HepG2 (cell line): ENCODE results near the gene MX2. TPM values are rescaled to one million over a fixed set of nuclear protein-coding genes. Genes with fewer than 3 reads are reported as not detected.

Experiments used
- ARID2 ChIP-seq: sonication (generic); formaldehyde crosslinking; IDR thresholded peaks from 2 replicates; pipeline ENCODE4 v1.8.1; 2022; ENCODE audit warnings: mild to moderate bottlenecking, missing genetic modification reagents, borderline replicate concordance
- CC2D1A ChIP-seq: sonication (generic); formaldehyde crosslinking; IDR thresholded peaks from 2 replicates; pipeline ENCODE4 v1.8.1; 2023; ENCODE audit warnings: mild to moderate bottlenecking, missing genetic modification reagents
- CHCHD3 ChIP-seq: sonication (generic); formaldehyde crosslinking; IDR thresholded peaks from 2 replicates; pipeline ENCODE4 v1.8.0; 2022; ENCODE audit warnings: mild to moderate bottlenecking, missing genetic modification reagents, moderate library complexity
- ELF1 ChIP-seq: sonication (generic); formaldehyde crosslinking; IDR thresholded peaks from 2 replicates; pipeline ENCODE4 v1.4.0; 2020; ENCODE audit warnings: missing genetic modification reagents
- HMG20A ChIP-seq: IDR thresholded peaks from 2 replicates; pipeline ENCODE4 v1.6.1; 2016; ENCODE audit warnings: borderline replicate concordance
- KLF6 ChIP-seq: IDR thresholded peaks from 2 replicates; pipeline ENCODE4 v1.8.0; 2016; ENCODE audit warnings: missing biosample characterization, missing genetic modification reagents
- MYC ChIP-seq: sonication (generic); formaldehyde crosslinking; IDR thresholded peaks from 2 replicates; pipeline ENCODE4 v1.9.0; 2021; ENCODE audit warnings: missing genetic modification reagents, borderline replicate concordance
- NPAS2 ChIP-seq: sonication (generic); formaldehyde crosslinking; IDR thresholded peaks from 2 replicates; pipeline ENCODE4 v1.8.0; 2022; ENCODE audit warnings: mild to moderate bottlenecking, missing genetic modification reagents, borderline replicate concordance
- POLR2A ChIP-seq, 2 experiments: IDR thresholded peaks; 2 replicates each; pipeline ENCODE4 v1.6.1; 2011; ENCODE audit warnings: low read depth in 2 of 2, low read length in 2 of 2, mild to moderate bottlenecking in 1 of 2, moderate library complexity in 1 of 2; ENCODE audit not compliant: insufficient read depth in 1 of 2
- SAP130 ChIP-seq: IDR thresholded peaks from 2 replicates; pipeline ENCODE4 v1.6.1; 2016; ENCODE audit warnings: low read depth
- SATB2 ChIP-seq: sonication (generic); formaldehyde crosslinking; IDR thresholded peaks from 2 replicates; pipeline ENCODE4 v1.5.0; 2020; ENCODE audit warnings: missing genetic modification reagents
- SMARCE1 ChIP-seq: fragments of 450-650 bp; IDR thresholded peaks from 2 replicates; pipeline ENCODE4 v1.6.1; 2017; ENCODE audit warnings: borderline replicate concordance
- SOX6 ChIP-seq, 2 experiments: fragments of 450-650 bp in 1 of 2; sonication (generic) in 1 of 2; formaldehyde crosslinking in 1 of 2; IDR thresholded peaks; 2 replicates each; pipeline versions ENCODE4 v1.4.0 to v1.6.1; 2017 to 2020; ENCODE audit warnings: antibody characterized with exemption in 1 of 2, mild to moderate bottlenecking in 1 of 2, missing genetic modification reagents in 1 of 2
- ZNF224 ChIP-seq: sonication (generic); formaldehyde crosslinking; IDR thresholded peaks from 2 replicates; pipeline ENCODE4 v1.5.0; 2020; ENCODE audit warnings: mild to moderate bottlenecking, missing genetic modification reagents
- ZNF274 ChIP-seq: sonication (generic); formaldehyde crosslinking; IDR thresholded peaks from 2 replicates; pipeline ENCODE4 v1.5.1; 2020; ENCODE audit warnings: mild to moderate bottlenecking, missing genetic modification reagents
- ZNF367 ChIP-seq: sonication (generic); formaldehyde crosslinking; IDR thresholded peaks from 2 replicates; pipeline ENCODE4 v1.4.0; 2020; ENCODE audit warnings: missing genetic modification reagents, borderline replicate concordance
- ZNF672 ChIP-seq: sonication (generic); formaldehyde crosslinking; IDR thresholded peaks from 2 replicates; pipeline ENCODE4 v1.8.1; 2022; ENCODE audit warnings: missing genetic modification reagents
- ZNF687 ChIP-seq: sonication (generic); formaldehyde crosslinking; IDR thresholded peaks from 2 replicates; pipeline ENCODE4 v1.5.1; 2020; ENCODE audit warnings: mild to moderate bottlenecking, missing genetic modification reagents, moderate library complexity
- ZNF713 ChIP-seq: sonication (generic); formaldehyde crosslinking; IDR thresholded peaks from 2 replicates; pipeline ENCODE4 v1.4.0; 2020; ENCODE audit warnings: mild to moderate bottlenecking, missing genetic modification reagents
- polyA plus RNA-seq, 8 experiments: library from polyadenylated mRNA; depleted of rRNA in 3 of 8; stranded (reverse) in 7 of 8; unstranded in 1 of 8; fragments of >200 nt; fragmentation: Illumina TruSeq in 4 of 8; extraction: Trizol in 4 of 8; gene quantifications; 2 replicates each; pipeline versions ENCODE4 v1.2.1 to v1.2.3, GENCODE V29; 2011 to 2016; ENCODE audit warnings: low read depth in 4 of 8, missing spikeins in 1 of 8, mixed read lengths in 1 of 8; ENCODE audit not compliant: insufficient read depth in 1 of 8
- total RNA-seq, 5 experiments: library from RNA; depleted of rRNA; stranded (reverse); fragments of >200 nt; fragmentation: Illumina TruSeq; extraction: Trizol; gene quantifications; 2 replicates each; pipeline ENCODE4 v1.2.3, GENCODE V29; 2016; ENCODE audit warnings: low read depth in 1 of 5
- TF ChIP-seq, protein P1 (sequence below): sonication (generic); formaldehyde crosslinking; IDR thresholded peaks from 2 replicates; pipeline ENCODE4 v1.5.0; 2020; ENCODE audit warnings: mild to moderate bottlenecking, missing genetic modification reagents
- TF ChIP-seq, protein P2 (sequence below): sonication (generic); formaldehyde crosslinking; IDR thresholded peaks from 2 replicates; pipeline ENCODE4 v1.4.0; 2020; ENCODE audit warnings: missing genetic modification reagents

Gene MX2
- total and polyA plus RNA-seq, 2 of the 13 experiments (the other 11 are each of a cell fraction or from before 2014, with no cell fraction given): 24.0 to 35.7 TPM

- TF ChIP-seq ZNF687 (no peak; the same call in 1 of the 2 replicates), SAP130 (CRISPR knock-in tag) (peak; percentile 83), ELF1 (CRISPR knock-in tag) (peak; percentile 62), SOX6 (IDR thresholded peaks at IDR 0.05) (no peak), SOX6 (CRISPR knock-in tag; IDR thresholded peaks at IDR 0.05) (peak; percentile 87), SATB2 (CRISPR knock-in tag) (no peak), POLR2A (IDR thresholded peaks at IDR 0.05; ENCODE audit: insufficient read depth in 1 of 2, low read depth in 2 of 2, low read length in 2 of 2) (peak in 1 of 2 experiments; percentile 29; a peak in 2 of 4 replicates), ARID2 (CRISPR knock-in tag) (no peak), HMG20A (CRISPR knock-in tag) (no peak; the same call in 1 of the 2 replicates), ZNF274 (CRISPR knock-in tag) (no peak), ZNF224 (no peak), MYC (CRISPR knock-in tag) (no peak), KLF6 (CRISPR knock-in tag) (no peak), CHCHD3 (CRISPR knock-in tag) (no peak), ZNF713 (CRISPR knock-in tag) (no peak), ZNF367 (CRISPR knock-in tag) (no peak), ZNF672 (CRISPR knock-in tag) (no peak), CC2D1A (CRISPR knock-in tag) (0 out of 2 replicates have a peak, but pooled peaks have one; percentile 54), SMARCE1 (no peak), NPAS2 (no peak)
- TF ChIP-seq, protein P1, sequence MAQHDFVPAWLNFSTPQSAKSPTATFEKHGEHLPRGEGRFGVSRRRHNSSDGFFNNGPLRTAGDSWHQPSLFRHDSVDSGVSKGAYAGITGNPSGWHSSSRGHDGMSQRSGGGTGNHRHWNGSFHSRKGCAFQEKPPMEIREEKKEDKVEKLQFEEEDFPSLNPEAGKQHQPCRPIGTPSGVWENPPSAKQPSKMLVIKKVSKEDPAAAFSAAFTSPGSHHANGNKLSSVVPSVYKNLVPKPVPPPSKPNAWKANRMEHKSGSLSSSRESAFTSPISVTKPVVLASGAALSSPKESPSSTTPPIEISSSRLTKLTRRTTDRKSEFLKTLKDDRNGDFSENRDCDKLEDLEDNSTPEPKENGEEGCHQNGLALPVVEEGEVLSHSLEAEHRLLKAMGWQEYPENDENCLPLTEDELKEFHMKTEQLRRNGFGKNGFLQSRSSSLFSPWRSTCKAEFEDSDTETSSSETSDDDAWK (CRISPR knock-in tag): no peak
- TF ChIP-seq, protein P2, sequence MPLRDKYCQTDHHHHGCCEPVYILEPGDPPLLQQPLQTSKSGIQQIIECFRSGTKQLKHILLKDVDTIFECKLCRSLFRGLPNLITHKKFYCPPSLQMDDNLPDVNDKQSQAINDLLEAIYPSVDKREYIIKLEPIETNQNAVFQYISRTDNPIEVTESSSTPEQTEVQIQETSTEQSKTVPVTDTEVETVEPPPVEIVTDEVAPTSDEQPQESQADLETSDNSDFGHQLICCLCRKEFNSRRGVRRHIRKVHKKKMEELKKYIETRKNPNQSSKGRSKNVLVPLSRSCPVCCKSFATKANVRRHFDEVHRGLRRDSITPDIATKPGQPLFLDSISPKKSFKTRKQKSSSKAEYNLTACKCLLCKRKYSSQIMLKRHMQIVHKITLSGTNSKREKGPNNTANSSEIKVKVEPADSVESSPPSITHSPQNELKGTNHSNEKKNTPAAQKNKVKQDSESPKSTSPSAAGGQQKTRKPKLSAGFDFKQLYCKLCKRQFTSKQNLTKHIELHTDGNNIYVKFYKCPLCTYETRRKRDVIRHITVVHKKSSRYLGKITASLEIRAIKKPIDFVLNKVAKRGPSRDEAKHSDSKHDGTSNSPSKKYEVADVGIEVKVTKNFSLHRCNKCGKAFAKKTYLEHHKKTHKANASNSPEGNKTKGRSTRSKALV (CRISPR knock-in tag): no peak
Observed at GRCh38 chr21:41366522-41367151, 4.8 kb downstream of the MX2 start (continued).
